WTC11 (cell line): ENCODE measurements around the gene SMAD5.

Experiments
- CTCF ChIP-seq: fragments of 200-600 bp; IDR thresholded peaks from 2 replicates; pipeline ENCODE4 v1.8.0; 2022; ENCODE audit warnings: antibody characterized with exemption
- ESRRA ChIP-seq: sonication (generic); formaldehyde crosslinking; IDR thresholded peaks from 2 replicates; pipeline ENCODE4 v1.8.1; 2022; ENCODE audit warnings: mild to moderate bottlenecking, missing genetic modification reagents, borderline replicate concordance
- MAX ChIP-seq: sonication (generic); formaldehyde crosslinking; IDR thresholded peaks from 2 replicates; pipeline ENCODE4 v1.8.0; 2022; ENCODE audit warnings: mild to moderate bottlenecking, missing genetic modification reagents
- NFATC4 ChIP-seq: fragments of 250-450 bp; sonication (Bioruptor Pico); IDR thresholded peaks from 2 replicates; pipeline ENCODE4 v1.9.0; 2021; ENCODE audit warnings: mild to moderate bottlenecking
- SP1 ChIP-seq: sonication (generic); formaldehyde crosslinking; conservative IDR thresholded peaks from 2 replicates; pipeline ENCODE4 v1.8.1; 2022; ENCODE audit warnings: missing genetic modification reagents
- USF1 ChIP-seq: sonication (generic); formaldehyde crosslinking; IDR thresholded peaks from 2 replicates; pipeline ENCODE4 v1.8.0; 2022; ENCODE audit warnings: mild to moderate bottlenecking, missing genetic modification reagents
- ZNF423 ChIP-seq: fragments of 250-450 bp; sonication (Bioruptor Pico); IDR thresholded peaks from 2 replicates; pipeline ENCODE4 v2.1.2; 2022; ENCODE audit warnings: mild to moderate bottlenecking, moderate library complexity

GRCh38 chr5:136149891-136150290 is 17.2 kb downstream of the SMAD5 start:
- TF ChIP-seq NFATC4 (CRISPR knock-in tag) (no peak), CTCF (no peak), SP1 (CRISPR knock-in tag) (no peak), ZNF423 (CRISPR knock-in tag) (no peak), MAX (CRISPR knock-in tag) (no peak), USF1 (CRISPR knock-in tag) (no peak), ESRRA (CRISPR knock-in tag) (no peak)
